Panc1 (cell line): ENCODE results near the gene AP3S2.

ENCODE experiments used
- CTCF ChIP-seq: fragments of 450-650 bp; IDR thresholded peaks from 2 replicates; pipeline ENCODE4 v1.5.1; 2017; ENCODE audit warnings: mild to moderate bottlenecking
- POLR2AphosphoS5 ChIP-seq: IDR thresholded peaks from 2 replicates; pipeline ENCODE4 v1.6.1; 2012; ENCODE audit warnings: mild to moderate bottlenecking, low read depth, low read length, moderate library complexity
- REST ChIP-seq, 2 experiments: IDR thresholded peaks; 2 replicates each; pipeline ENCODE4 v1.6.1; 2011 to 2012; ENCODE audit warnings: low read depth in 2 of 2, control low read depth in 1 of 2, low read length in 1 of 2, mild to moderate bottlenecking in 1 of 2, moderate library complexity in 1 of 2; ENCODE audit not compliant: insufficient read depth in 1 of 2
- TCF7L2 ChIP-seq: IDR thresholded peaks from 2 replicates; pipeline ENCODE4 v1.6.1; 2011; ENCODE audit warnings: mild to moderate bottlenecking, low read depth, low read length, inconsistent platforms

- TF ChIP-seq CTCF (no peak), POLR2AphosphoS5 (no peak), REST (IDR thresholded peaks at IDR 0.05; ENCODE audit: insufficient read depth in 1 of 2, low read depth in 2 of 2, low read length in 1 of 2) (no peak), TCF7L2 (no peak)
Observed at GRCh38 chr15:89836267-89837133, 57.3 kb downstream of the AP3S2 start.
